ENCODE data around the gene SRF. TPM values are rescaled to one million over a fixed set of nuclear protein-coding genes. Genes with fewer than 3 reads are reported as not detected.
A peak's percentile ranks its signal among the peaks of the same experiment; 100 is the strongest.

Gene SRF
- total RNA-seq, 2 experiments from 2014 or later = 22.8 to 23.7 TPM

DNA sequence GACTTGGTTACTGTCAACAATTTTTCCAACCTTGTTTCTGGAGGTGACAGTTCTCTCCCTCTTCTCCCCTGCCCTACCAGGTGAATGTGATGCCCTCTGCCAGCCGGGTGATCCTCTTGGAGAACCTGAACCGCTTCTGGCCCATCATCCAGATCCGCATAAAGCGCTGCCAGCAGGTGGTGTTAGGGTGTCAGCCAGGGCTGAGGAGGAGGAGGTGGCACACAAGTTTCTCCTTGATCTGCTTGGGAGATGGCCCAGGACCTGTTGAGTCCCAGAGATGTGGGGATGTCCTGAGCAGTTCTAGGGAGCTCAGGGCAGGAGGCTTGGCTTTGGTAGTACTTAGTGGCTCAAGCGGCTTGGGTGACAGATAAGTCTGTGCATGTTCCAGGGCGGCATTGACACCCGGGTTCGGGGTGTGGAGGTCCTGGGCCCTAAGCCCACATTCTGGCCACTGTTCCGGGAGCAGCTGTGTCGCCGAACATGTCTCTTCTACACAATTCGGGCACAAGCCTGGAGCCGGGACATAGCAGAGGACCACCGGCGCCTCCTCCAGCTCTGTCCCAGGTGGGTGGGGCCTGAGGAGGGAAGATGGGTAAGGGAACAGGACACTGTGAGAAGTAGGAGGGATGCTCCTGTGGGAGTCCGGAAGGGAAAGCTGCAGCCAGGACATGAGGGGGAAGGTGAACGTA lies 32.1 kb downstream of the SRF start:
- no peaks in the 10 kb centered on the region for H3K27me3 ChIP-seq (ENCODE audit: control insufficient read depth in 1 of 2, insufficient read depth in 2 of 2, low read length in 2 of 2)
- H3K36me3 ChIP-seq (ENCODE audit: insufficient read depth, low read length) = peaks cover 60% of the 10 kb centered on the region
- no peaks in the 10 kb centered on the region for H3K9me3 ChIP-seq (ENCODE audit: control insufficient read depth in 1 of 2, insufficient read depth in 1 of 2, low read length in 2 of 2)
- TF ChIP-seq, protein P1, sequence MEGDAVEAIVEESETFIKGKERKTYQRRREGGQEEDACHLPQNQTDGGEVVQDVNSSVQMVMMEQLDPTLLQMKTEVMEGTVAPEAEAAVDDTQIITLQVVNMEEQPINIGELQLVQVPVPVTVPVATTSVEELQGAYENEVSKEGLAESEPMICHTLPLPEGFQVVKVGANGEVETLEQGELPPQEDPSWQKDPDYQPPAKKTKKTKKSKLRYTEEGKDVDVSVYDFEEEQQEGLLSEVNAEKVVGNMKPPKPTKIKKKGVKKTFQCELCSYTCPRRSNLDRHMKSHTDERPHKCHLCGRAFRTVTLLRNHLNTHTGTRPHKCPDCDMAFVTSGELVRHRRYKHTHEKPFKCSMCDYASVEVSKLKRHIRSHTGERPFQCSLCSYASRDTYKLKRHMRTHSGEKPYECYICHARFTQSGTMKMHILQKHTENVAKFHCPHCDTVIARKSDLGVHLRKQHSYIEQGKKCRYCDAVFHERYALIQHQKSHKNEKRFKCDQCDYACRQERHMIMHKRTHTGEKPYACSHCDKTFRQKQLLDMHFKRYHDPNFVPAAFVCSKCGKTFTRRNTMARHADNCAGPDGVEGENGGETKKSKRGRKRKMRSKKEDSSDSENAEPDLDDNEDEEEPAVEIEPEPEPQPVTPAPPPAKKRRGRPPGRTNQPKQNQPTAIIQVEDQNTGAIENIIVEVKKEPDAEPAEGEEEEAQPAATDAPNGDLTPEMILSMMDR (IDR thresholded peaks at IDR 0.05) = no peak
- H3K4me1 ChIP-seq (ENCODE audit: insufficient read depth, low read length) = no peaks in the 10 kb centered on the region
- ChIA-PET CTCF (no interaction called here), POLR2A (no interaction called here)
- peaks cover 63% of the 10 kb centered on the region for H3K36me3 Mint-ChIP-seq (ENCODE audit: low read depth)
- no peak overlapping the region for H3K4me3 ChIP-seq (ENCODE audit: low read length)
- no peaks in the 10 kb centered on the region for H3K4me1 Mint-ChIP-seq (ENCODE audit: low read depth)
- intact Hi-C loops (cut with DNase I, micrococcal nuclease) = no loop called here
- ATAC-seq (ENCODE audit: poor library complexity) = no peak
- no peak overlapping the region for H3K4me3 Mint-ChIP-seq
- H3K9me3 Mint-ChIP-seq = no peaks in the 10 kb centered on the region
- peak in 1 of 14 experiments; percentile 29 for DNase-seq
- H3K27me3 Mint-ChIP-seq = no peaks in the 10 kb centered on the region
- H3K27ac ChIP-seq (ENCODE audit: low read depth in 1 of 2, low read length in 2 of 2) = no peak overlapping the region
- H3K27ac Mint-ChIP-seq = no peak overlapping the region

DNA sequence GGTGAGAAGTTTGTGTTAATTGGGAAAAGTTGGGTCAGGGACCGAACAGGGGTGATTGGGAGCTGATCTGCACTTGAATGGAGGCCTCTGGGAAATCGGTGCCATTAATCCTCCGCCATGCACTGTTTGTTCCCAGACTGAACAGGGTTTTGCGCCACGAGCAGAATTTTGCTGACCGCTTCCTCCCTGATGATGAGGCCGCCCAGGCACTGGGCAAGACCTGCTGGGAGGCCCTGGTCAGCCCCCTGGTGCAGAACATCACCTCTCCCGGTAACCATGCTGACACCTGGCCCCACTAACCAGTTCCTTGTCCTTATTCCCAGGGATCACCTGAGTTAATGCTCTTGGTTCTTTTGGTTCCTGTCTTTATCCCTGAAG lies 32.6 kb downstream of the SRF start:
- Mint-ChIP-seq H3K9me3 (no peaks in the 10 kb centered on the region), H3K36me3 (ENCODE audit: low read depth) (peaks cover 66% of the 10 kb centered on the region), H3K27me3 (no peaks in the 10 kb centered on the region), H3K4me3 (no peak overlapping the region), H3K4me1 (ENCODE audit: low read depth) (no peaks in the 10 kb centered on the region), H3K27ac (no peak overlapping the region)
- Histone ChIP-seq H3K36me3 (ENCODE audit: insufficient read depth, low read length) (peaks cover 55% of the 10 kb centered on the region), H3K27ac (ENCODE audit: low read depth in 1 of 2, low read length in 2 of 2) (no peak overlapping the region), H3K27me3 (ENCODE audit: control insufficient read depth in 1 of 2, insufficient read depth in 2 of 2, low read length in 2 of 2) (no peaks in the 10 kb centered on the region), H3K4me3 (ENCODE audit: low read length) (no peak overlapping the region), H3K4me1 (ENCODE audit: insufficient read depth, low read length) (no peaks in the 10 kb centered on the region), H3K9me3 (ENCODE audit: control insufficient read depth in 1 of 2, insufficient read depth in 1 of 2, low read length in 2 of 2) (no peaks in the 10 kb centered on the region)
- POLR2A ChIA-PET = no interaction called here
- CTCF ChIA-PET = no interaction called here
- TF ChIP-seq, protein P1 (IDR thresholded peaks at IDR 0.05) = no peak
- ATAC-seq (ENCODE audit: poor library complexity) = no peak
- peak in 1 of 14 experiments; percentile 20 for DNase-seq
- intact Hi-C loops (cut with DNase I, micrococcal nuclease) = no loop called here

DNA sequence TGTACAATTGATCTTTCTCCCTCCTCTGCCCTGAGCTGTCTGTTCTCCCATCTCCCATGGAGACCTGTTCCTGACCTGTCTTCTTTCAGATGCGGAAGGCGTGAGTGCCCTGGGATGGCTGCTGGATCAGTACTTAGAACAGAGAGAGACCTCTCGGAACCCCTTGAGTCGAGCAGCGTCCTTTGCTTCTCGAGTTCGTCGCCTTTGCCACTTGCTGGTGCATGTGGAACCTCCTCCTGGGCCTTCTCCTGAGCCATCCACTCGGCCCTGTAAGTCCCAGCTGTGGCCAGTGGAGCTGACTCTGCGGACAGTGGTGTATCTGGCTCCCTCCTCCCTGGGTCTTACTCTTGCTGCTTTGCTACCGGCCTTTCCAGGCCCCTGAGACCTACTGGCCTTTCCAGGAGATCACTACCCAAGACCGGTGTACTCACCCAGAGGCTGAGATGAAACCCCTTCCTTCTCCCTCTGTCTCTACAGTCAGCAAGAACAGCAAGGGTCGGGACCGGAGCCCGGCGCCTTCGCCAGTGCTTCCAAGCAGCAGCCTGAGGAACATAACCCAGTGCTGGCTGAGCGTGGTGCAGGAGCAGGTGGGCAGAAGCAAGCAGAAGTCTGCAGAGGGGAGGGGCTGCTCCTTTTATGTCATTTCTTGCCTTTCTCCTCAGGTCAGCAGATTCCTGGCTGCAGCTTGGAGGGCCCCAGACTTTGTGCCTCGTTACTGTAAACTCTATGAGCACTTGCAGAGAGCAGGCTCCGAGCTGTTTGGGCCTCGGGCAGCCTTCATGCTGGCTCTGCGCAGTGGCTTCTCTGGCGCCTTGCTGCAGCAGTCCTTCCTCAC lies 33.4 kb downstream of the SRF start:
- Mint-ChIP-seq H3K36me3 (ENCODE audit: low read depth) (peaks cover 60% of the 10 kb centered on the region), H3K27ac (no peak overlapping the region), H3K27me3 (no peaks in the 10 kb centered on the region), H3K4me1 (ENCODE audit: low read depth) (no peaks in the 10 kb centered on the region), H3K4me3 (no peak overlapping the region), H3K9me3 (no peaks in the 10 kb centered on the region)
- DNase-seq (peak in 1 of 14 experiments; percentile 15), ATAC-seq (ENCODE audit: poor library complexity) (no peak)
- no peaks in the 10 kb centered on the region for H3K9me3 ChIP-seq (ENCODE audit: control insufficient read depth in 1 of 2, insufficient read depth in 1 of 2, low read length in 2 of 2)
- no peak overlapping the region for H3K27ac ChIP-seq (ENCODE audit: low read depth in 1 of 2, low read length in 2 of 2)
- ChIA-PET CTCF (no interaction called here), POLR2A (no interaction called here)
- H3K27me3 ChIP-seq (ENCODE audit: control insufficient read depth in 1 of 2, insufficient read depth in 2 of 2, low read length in 2 of 2) = no peaks in the 10 kb centered on the region
- no peak overlapping the region for H3K4me3 ChIP-seq (ENCODE audit: low read length)
- H3K36me3 ChIP-seq (ENCODE audit: insufficient read depth, low read length) = peaks cover 51% of the 10 kb centered on the region
- H3K4me1 ChIP-seq (ENCODE audit: insufficient read depth, low read length) = no peaks in the 10 kb centered on the region
- intact Hi-C loops (cut with DNase I, micrococcal nuclease) = loop anchor here in 1 of 2 experiments (5.0 kb wide), 1 partner anchor 138 kb away; no protein-coding TSS in a partner anchor
- TF ChIP-seq, protein P1 (IDR thresholded peaks at IDR 0.05) = no peak
